PC-9 (cell line): ENCODE results near the gene CTNNBL1.

Experiments used
- CTCF ChIP-seq: fragments of 200-600 bp; sonication (generic); conservative IDR thresholded peaks from 2 replicates; pipeline ENCODE4 v1.6.1; 2017; ENCODE audit warnings: mixed run types, antibody characterized with exemption, mild to moderate bottlenecking, moderate library complexity
- EZH2 ChIP-seq: fragments of 200-600 bp; sonication (generic); IDR thresholded peaks from 2 replicates; pipeline ENCODE4 v1.8.0; 2017; ENCODE audit warnings: antibody characterized with exemption, low read depth

- no peak for TF ChIP-seq CTCF
- TF ChIP-seq EZH2, result no peak
These were observed 63.7 kb downstream of the CTNNBL1 start for GRCh38 chr20:37757550-37757949.
